ENCODE data around the gene LRRC59. TPM values are rescaled to one million over a fixed set of nuclear protein-coding genes. Genes with fewer than 3 reads are reported as not detected.

Gene LRRC59
- total RNA-seq, 2 experiments from 2014 or later, result 60.8 to 68.5 TPM

DNA sequence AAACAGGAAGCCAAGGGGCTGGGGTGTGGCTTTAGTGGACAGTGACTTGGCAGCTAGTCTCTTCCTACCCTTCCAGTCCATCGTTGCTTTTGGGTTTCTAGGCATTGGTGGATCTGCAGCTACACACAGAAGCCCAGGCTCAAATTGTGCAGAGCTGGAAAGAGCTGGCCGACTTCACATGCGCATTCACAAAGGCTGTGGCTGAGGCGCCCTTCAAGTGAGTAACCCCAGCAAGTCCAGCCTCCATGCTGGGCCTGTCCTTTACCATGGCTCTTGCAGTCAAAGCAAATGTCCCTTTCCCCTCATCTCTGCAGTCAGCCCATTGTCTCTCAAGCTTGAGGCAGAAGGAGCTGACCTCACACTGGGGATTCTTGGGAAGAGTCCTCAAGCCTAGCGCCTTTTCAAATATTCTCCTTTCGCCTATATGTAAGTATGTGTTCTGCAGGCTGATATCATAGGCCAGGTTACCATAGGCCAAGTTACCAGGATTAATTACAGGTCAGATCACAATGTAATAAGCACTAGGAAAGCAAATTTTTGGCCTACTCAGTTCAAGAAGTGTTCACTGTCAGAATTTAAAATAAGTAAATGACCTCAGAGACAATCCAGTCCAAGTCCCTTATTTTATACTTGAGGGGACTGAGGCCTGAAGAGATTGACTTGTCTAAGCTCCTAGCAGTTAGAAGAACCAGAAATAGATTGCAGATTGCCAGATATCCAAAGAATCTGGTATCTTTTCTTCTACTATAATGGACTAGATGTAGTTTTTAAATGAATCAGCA lies 17.8 kb downstream of the LRRC59 start:
- CTCF ChIA-PET, result interaction anchor here (1.1 to 10.9 kb wide), 4 partner anchors 12 to 21 kb away, joined by 3 to 76 read pairs (median 10); partner anchors contain the start of gene LRRC59

DNA sequence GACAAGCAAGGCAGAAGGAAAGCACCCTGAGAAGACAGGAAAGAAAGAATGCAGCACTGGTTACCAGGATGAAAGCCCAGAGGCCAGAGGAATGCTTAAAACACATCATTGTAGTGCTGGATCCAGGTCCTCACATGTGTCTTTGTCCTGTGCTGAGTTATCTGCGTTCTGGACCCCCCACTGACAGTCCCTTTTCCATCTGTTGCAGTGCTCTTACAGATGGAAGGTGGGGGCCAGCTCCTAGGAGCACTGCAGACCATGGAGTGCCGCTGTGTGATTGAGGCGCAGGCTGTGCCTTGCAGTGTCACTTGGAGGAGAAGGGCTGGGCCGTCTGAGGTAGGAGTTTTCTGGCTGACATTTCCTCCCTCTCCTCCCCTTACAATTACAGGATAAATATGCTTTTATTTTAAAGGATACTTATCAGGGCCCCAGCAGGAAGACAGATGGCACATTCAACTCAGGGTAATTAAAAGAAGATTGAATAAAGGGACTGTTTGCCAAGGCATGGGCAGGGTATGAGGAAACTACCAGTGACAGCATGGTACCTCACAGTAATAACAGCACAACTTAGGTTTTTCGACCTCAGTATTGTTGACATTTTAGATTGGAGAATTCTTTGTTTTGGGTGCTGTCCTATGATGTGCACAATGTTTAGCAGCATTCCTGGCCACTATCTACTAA lies 21.3 kb downstream of the LRRC59 start:
- ChIA-PET POLR2A (no interaction called here), CTCF (interaction anchor here (0.7 to 10.9 kb wide), 2 partner anchors 14 to 22 kb away, joined by 3 to 76 read pairs; partner anchors contain the start of gene LRRC59)
- Mint-ChIP-seq H3K4me3 (no peak overlapping the region), H3K9me3 (no peaks in the 10 kb centered on the region), H3K27me3 (no peaks in the 10 kb centered on the region), H3K36me3 (ENCODE audit: low read depth) (peaks cover 39% of the 10 kb centered on the region), H3K27ac (no peak overlapping the region), H3K4me1 (peaks cover 27% of the 10 kb centered on the region)
- DNase-seq, result no peak

More for the DNA sequence above, 17.8 kb downstream of the LRRC59 start:
- Mint-ChIP-seq H3K4me3 (no peak overlapping the region), H3K36me3 (ENCODE audit: low read depth) (peaks cover 42% of the 10 kb centered on the region), H3K27me3 (no peaks in the 10 kb centered on the region), H3K27ac (no peak overlapping the region), H3K9me3 (no peaks in the 10 kb centered on the region), H3K4me1 (peaks cover 1% of the 10 kb centered on the region)
- DNase-seq, result no peak
- POLR2A ChIA-PET, result no interaction called here

DNA sequence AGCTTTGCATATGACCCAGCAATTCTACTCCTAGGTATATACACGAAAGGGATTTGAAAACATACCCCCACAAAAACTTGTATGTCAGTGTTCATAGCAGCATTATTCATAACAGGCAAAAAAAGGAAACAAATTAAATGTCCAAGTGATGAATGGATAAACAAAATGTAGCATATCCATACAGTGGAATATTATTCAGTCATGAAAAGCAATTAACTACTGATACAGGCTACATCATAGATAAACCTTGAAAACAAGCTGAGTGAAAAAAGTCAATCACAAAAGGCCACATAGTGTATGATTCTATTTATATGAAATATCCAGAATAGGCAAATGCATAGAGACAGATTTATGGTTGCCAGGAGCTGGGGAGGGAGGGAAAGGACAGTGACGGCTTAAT lies 23.6 kb downstream of the LRRC59 start:
- DNase-seq, result no peak
- Mint-ChIP-seq H3K36me3 (ENCODE audit: low read depth) (peaks cover 43% of the 10 kb centered on the region), H3K4me3 (peak overlapping the region; percentile 96), H3K27ac (peak overlapping the region; percentile 100), H3K9me3 (no peaks in the 10 kb centered on the region), H3K27me3 (no peaks in the 10 kb centered on the region), H3K4me1 (peaks cover 31% of the 10 kb centered on the region)
- CTCF ChIA-PET, result interaction anchor here (0.6 to 10.9 kb wide), 4 partner anchors 11 to 602 kb away, joined by 3 to 76 read pairs (median 5); partner anchors contain the start of gene LRRC59
- POLR2A ChIA-PET, result no interaction called here

DNA sequence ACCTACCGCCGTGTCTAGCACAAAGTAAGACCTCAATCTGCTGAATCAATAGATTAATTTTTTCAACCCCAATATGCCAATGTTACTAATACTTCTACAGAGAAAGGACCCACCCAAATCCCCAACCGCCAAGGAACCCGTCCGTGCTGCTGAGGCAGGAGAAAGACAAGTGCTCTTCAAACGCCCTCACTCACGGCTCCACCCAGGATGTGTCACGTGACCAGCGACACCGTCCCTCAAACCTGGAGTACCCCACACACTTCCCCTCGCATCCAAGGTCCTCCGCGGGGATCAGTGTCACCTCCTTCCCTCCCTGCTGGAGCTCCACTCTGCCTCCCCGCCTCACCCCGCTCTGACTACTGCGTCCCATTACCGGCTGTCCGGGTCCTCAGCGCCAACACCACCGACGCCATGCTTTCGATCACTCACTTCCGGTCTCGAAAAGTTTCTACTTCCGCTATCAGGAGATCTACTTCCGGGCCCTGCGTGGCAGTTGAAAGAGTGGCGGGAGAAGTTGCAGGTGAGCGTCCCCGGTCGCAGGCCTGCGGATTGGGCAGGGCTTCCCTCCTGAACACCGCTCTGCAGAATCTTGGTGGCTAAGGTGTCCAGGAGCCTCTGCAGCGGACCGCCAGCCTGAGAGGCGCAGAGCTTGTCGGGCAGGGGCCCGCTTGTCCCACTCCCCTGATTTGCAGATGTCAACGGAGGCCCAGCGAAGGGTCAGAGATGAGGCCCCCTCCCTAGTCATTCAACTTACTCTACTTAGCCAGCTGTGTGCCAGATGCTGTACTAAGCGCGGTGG lies 24.4 kb downstream of the LRRC59 start, which contains the start of the genes EME1 and MRPL27:
Gene EME1 (plus strand): TSS at position 472 of the 799 bp plus-strand sequence. CDS start 1,980 bp downstream, outside the sequence.
Gene MRPL27 (minus strand): TSS at position 427 of the 799 bp plus-strand sequence. CDS start 14 bp downstream, at position 413.
- Mint-ChIP-seq H3K27me3 (no peaks in the 10 kb centered on the region), H3K4me3 (peak within 1 kb of the TSS; percentile 96), H3K4me1 (peaks cover 31% of the 10 kb centered on the region), H3K36me3 (ENCODE audit: low read depth) (peaks cover 47% of the 10 kb centered on the region), H3K27ac (peak within 1 kb of the TSS; percentile 100), H3K9me3 (no peaks in the 10 kb centered on the region)
- DNase-seq, result peak; percentile 91
- POLR2A ChIA-PET, result no interaction called here
- CTCF ChIA-PET, result interaction anchor here (0.6 to 10.9 kb wide), 5 partner anchors 11 to 601 kb away, joined by 3 to 76 read pairs (median 5); partner anchors contain the start of gene LRRC59

DNA sequence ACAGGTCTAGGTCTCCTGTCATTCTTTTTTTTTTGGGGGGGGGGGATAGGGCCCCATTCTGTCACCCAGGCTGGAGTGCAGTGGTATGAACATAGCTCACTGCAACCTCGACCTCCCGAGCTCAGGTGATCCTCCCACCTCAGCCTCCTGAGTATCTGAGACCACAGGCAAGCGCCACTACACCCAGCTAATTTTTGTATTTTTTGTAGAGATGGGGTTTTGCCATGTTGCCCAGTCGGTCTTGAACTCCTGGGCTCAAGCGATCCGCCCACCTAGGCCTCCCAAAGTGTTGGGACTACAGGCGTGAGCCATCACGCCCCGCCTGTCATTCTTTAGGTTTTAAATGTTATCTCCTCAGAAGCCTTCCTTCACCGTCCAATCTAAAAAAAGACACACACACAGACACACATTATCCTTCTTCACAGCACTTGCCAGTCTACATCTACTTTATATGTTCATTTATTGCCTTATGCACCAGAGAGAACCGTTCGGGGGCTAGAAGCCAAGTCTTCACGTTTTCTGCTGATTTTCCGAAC lies 25.0 kb downstream of the LRRC59 start:
- peak overlapping the region; percentile 96 for H3K4me3 Mint-ChIP-seq
- H3K4me1 Mint-ChIP-seq, result peaks cover 29% of the 10 kb centered on the region
- H3K27ac Mint-ChIP-seq, result peak overlapping the region; percentile 100
- DNase-seq, result no peak
- peaks cover 51% of the 10 kb centered on the region for H3K36me3 Mint-ChIP-seq (ENCODE audit: low read depth)
- no peaks in the 10 kb centered on the region for H3K9me3 Mint-ChIP-seq
- CTCF ChIA-PET, result interaction anchor here (0.9 to 2.8 kb wide), 4 partner anchors 10 to 181 kb away, joined by 3 to 17 read pairs (median 6); partner anchors contain the start of gene LRRC59
- POLR2A ChIA-PET, result no interaction called here
- no peaks in the 10 kb centered on the region for H3K27me3 Mint-ChIP-seq

DNA sequence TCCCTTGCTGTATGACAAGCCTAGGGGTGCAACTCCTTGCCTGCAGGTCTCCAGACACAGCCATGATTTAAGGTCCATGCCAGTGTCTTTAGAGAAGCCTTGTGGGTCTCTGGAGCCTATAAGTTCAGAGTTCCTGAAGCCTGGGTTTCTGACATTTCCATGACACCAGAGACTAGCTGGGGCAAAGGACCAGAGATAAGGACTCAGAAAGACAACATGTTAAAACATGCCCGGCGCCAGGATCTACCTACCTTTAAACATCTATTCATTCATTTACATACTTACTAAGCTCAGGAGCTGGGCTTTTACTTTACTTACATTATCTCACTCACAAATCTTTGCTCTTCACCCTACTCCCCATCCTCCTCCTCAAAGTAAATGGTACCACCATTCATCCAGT lies 25.8 kb downstream of the LRRC59 start:
- H3K4me3 Mint-ChIP-seq, result peak overlapping the region; percentile 96
- ChIA-PET CTCF (interaction anchor here (0.9 to 2.8 kb wide), 4 partner anchors 10 to 181 kb away, joined by 3 to 17 read pairs (median 6); partner anchors contain the start of gene LRRC59), POLR2A (no interaction called here)
- peaks cover 55% of the 10 kb centered on the region for H3K36me3 Mint-ChIP-seq (ENCODE audit: low read depth)
- no peaks in the 10 kb centered on the region for H3K27me3 Mint-ChIP-seq
- no peaks in the 10 kb centered on the region for H3K9me3 Mint-ChIP-seq
- DNase-seq, result no peak
- peak overlapping the region; percentile 100 for H3K27ac Mint-ChIP-seq
- peaks cover 29% of the 10 kb centered on the region for H3K4me1 Mint-ChIP-seq

DNA sequence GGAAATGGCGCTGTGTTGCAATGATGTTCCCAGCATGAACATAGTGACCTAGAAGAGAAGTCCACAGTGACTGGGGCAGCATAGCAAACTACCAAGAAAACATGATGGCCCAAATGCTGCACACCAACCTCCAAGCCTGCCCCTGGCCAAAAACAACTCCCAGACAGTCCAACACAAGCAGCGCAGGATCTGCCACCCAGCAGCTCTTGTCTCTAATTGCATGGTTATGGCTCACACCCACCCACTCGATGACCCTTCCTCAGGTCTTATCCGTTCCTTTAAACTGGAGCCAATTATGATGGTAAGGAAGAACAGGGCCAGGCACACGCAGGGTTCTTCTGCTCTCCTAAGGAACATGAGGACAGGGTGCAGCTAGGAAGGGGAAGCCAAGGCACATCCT lies 27.3 kb downstream of the LRRC59 start:
- peaks cover 29% of the 10 kb centered on the region for H3K4me1 Mint-ChIP-seq
- H3K4me3 Mint-ChIP-seq, result no peak overlapping the region
- no peak for DNase-seq
- POLR2A ChIA-PET, result no interaction called here
- no peaks in the 10 kb centered on the region for H3K27me3 Mint-ChIP-seq
- CTCF ChIA-PET, result interaction anchor here (0.5 to 2.8 kb wide), 3 partner anchors 8 to 152 kb away, joined by 3 to 17 read pairs (median 4); no protein-coding TSS in a partner anchor
- H3K36me3 Mint-ChIP-seq (ENCODE audit: low read depth), result peaks cover 54% of the 10 kb centered on the region
- H3K9me3 Mint-ChIP-seq, result no peaks in the 10 kb centered on the region
- H3K27ac Mint-ChIP-seq, result no peak overlapping the region

DNA sequence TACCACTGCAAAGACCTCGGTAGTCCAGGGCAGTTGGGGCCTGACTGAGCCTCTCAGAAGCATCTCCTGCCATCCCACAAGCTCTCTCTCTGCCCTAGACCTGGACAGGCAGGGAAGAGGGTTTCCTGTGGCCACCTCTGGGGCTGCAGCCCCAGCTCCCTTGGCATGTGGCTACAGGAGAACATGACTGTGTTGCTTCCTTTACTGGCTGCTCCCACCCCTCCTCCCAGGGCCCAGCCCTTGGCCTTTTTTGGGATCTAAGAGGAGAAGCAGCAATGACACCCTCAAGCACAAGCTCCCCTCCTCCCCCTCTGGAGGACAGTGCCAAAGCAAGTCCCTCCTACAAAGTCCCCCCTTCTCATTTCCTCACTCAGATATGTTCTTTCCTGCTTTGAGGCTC lies 29.9 kb downstream of the LRRC59 start:
- ChIA-PET POLR2A (interaction anchor here (0.7 kb wide), 1 partner anchor 23 kb away, joined by 3 read pairs; no protein-coding TSS in a partner anchor), CTCF (no interaction called here)
- no peak for DNase-seq
- Mint-ChIP-seq H3K27me3 (no peaks in the 10 kb centered on the region), H3K27ac (no peak overlapping the region), H3K4me3 (no peak overlapping the region), H3K4me1 (peaks cover 18% of the 10 kb centered on the region), H3K36me3 (ENCODE audit: low read depth) (peaks cover 42% of the 10 kb centered on the region), H3K9me3 (no peaks in the 10 kb centered on the region)

DNA sequence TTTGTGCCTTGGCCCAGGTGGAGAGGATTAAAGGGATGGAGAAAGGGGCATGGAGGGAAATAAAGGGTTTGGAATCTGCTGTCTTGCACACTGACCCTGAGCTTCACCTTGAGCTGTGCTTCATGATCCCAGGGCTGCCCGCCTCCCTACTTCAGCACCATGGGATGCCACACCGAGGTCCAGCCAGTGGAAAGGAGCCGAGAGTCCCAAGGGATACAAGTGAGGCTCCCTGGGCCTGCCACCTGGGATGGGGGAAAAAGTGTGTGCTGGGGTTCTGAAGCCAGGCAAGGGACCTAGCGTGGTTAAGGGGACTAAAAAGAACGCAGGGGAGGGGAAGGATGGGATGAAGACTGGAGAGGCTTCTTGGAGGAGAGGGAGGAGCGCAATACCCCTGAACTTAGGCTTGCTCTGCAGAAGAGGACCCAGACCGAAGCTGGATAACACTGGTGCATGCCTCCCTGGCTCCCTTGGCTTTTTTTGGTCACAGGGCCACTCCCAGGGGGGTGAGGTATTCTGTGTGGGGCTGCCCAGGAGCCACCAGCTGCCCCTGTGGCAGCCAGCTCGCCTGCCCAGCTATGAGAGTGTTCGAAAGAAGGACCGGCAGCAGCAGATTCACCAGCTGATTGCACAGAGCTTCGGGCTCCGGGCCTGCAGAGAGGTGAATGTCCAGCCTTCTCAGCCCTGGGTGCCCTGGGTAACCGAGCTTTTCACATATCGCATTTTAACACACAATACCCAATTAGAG lies 31.5 kb downstream of the LRRC59 start:
- Mint-ChIP-seq H3K27me3 (no peaks in the 10 kb centered on the region), H3K4me1 (peaks cover 12% of the 10 kb centered on the region), H3K4me3 (no peak overlapping the region), H3K27ac (no peak overlapping the region), H3K36me3 (ENCODE audit: low read depth) (peaks cover 34% of the 10 kb centered on the region), H3K9me3 (no peaks in the 10 kb centered on the region)
- ChIA-PET POLR2A (no interaction called here), CTCF (interaction anchor here (1.7 kb wide), 1 partner anchor 32 kb away, joined by 5 read pairs; the partner anchor contains the start of gene LRRC59)
- no peak for DNase-seq

DNA sequence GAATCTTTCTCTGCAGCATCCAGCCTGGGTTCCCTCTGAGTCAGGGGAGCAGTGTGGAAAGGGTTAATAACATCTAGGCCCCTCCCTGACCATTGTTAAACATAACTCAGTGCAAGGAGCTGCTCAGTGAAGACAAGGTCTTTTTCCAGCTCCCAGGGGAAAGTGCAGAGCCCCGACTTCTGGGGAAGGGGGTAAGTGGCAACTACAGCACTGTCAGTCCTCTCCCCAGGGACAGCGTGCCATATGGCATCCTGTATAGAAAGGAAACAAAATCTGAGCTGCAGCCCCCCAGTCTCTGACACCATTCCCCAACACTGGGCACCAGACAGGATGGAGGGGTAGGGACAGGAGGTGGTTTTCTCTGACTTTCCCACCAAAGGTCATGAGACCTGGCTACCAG lies 32.2 kb downstream of the LRRC59 start:
- no peak overlapping the region for H3K4me3 Mint-ChIP-seq
- no peaks in the 10 kb centered on the region for H3K9me3 Mint-ChIP-seq
- peaks cover 30% of the 10 kb centered on the region for H3K36me3 Mint-ChIP-seq (ENCODE audit: low read depth)
- ChIA-PET CTCF (interaction anchor here (1.7 kb wide), 1 partner anchor 32 kb away, joined by 5 read pairs; the partner anchor contains the start of gene LRRC59), POLR2A (no interaction called here)
- no peak for DNase-seq
- H3K4me1 Mint-ChIP-seq, result peaks cover 8% of the 10 kb centered on the region
- H3K27ac Mint-ChIP-seq, result no peak overlapping the region
- H3K27me3 Mint-ChIP-seq, result no peaks in the 10 kb centered on the region

DNA sequence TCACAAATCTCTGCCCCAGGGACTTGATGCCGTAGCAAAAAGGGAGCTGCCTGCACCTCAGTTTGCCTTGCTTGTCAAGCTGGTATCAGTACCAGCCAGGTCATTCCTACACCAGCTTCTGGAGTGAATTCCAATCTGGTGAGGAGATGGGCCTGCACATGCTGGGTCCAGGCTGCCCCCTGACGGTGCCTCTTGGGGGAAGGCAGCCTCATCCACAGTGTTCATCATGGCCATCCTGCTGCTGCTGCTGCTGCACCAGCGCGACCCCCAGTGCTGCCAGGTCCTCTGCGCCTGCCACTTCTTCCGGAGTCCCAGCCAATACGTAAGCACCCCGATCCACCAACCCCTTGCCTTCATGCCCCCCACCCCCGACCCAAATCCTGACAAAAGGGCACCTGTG lies 32.6 kb downstream of the LRRC59 start:
- no peak overlapping the region for H3K4me3 Mint-ChIP-seq
- ChIA-PET POLR2A (no interaction called here), CTCF (interaction anchor here (1.7 kb wide), 1 partner anchor 33 kb away, joined by 5 read pairs; the partner anchor contains the start of gene LRRC59)
- no peaks in the 10 kb centered on the region for H3K27me3 Mint-ChIP-seq
- peaks cover 26% of the 10 kb centered on the region for H3K36me3 Mint-ChIP-seq (ENCODE audit: low read depth)
- no peaks in the 10 kb centered on the region for H3K9me3 Mint-ChIP-seq
- H3K4me1 Mint-ChIP-seq, result peaks cover 8% of the 10 kb centered on the region
- H3K27ac Mint-ChIP-seq, result no peak overlapping the region
- DNase-seq, result no peak
